Stimulated activated CD4-positive, alpha-beta T cell treated with anti-CD3 and anti-CD28 coated beads, Interleukin-1b, Interleukin-23, amount 100 ng/mL, for 48 hours (primary cell): ENCODE data around the gene ATF7.

Source experiments
- DNase-seq: peaks from one replicate; pipeline ENCODE4 v3.0.0-alpha.2; 2020

The ATF7 gene

DNA sequence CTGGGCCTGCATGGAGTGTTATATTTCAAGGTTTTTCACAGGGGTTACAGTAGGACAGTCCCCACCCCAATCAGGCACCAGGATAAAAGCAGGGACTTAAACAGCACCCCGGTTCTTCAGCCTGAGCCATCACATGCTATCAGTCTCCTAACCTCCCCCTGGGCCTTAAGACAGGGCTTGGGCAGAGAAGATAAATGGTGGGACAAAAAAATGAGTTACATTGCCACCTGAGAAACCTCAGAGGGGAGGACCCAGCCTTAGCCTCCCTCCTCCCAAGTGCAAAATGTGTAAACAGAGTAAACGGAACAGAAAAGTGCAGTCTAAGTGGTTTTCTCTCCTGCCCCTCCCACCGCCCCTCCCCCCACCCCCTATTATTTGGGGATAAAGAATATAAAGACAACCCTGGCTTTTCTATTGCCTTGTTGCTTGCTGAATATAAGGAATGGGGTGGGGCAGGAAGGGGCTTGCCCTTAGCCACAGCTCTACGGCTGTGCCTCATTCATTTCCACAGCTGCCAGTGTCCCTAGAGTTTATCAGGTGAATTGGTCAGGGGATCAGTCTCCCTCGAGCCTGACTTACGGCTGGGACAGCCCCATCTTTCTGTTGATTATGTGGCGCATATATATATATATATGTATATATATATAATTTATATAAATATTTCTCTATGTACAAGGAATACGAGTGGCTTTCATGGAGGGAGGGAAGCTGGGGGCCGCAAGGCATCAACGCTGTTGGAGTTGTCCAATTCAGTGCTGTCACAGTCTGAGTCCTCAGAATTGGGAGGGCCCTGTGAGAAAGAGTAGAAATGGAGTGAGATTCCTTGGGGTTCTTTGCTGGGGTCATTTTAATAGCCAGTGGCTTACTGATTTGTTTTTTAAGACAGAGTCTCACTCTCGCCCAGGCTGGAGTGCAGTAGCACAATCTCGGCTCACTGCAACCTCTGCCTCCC lies 145.4 kb downstream of the ATF7 start:
- no peak for DNase-seq

DNA sequence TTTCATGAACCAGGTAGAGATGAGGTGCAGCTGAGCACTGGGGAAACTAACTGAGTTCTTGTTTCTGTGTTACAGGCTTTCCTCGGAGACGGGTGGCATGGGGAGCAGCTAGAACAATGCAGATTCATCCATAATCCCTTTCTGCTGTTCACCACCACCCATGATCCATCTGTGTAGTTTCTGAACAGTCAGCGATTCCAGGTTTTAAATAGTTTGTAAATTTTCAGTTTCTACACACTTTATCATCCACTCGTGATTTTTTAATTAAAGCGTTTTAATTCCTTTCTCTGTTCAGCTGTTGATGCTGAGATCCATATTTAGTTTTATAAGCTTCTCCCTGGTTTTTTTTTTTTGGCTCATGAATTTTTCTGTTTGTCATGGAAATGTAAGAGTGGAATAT lies 146.9 kb downstream of the ATF7 start:
- no peak for DNase-seq

DNA sequence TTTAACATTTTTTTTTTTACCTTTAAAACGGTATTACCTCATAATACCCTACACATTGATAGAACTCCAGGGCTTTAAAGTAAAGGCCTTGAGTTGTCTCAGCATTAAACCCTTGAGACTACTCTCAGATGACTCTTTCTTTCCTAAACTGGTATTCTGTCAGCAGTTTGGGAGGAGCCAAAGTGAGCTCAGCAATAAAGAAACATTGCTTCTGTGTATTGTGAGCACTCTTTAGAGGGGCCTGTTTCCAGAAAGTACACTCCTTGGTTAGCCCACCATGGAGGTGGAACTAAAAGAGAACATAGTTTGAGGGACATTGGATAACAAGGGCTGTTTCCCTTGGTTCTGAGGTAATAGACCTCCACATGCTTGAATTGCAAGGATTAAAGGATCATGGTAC lies 147.3 kb downstream of the ATF7 start:
- DNase-seq = no peak

DNA sequence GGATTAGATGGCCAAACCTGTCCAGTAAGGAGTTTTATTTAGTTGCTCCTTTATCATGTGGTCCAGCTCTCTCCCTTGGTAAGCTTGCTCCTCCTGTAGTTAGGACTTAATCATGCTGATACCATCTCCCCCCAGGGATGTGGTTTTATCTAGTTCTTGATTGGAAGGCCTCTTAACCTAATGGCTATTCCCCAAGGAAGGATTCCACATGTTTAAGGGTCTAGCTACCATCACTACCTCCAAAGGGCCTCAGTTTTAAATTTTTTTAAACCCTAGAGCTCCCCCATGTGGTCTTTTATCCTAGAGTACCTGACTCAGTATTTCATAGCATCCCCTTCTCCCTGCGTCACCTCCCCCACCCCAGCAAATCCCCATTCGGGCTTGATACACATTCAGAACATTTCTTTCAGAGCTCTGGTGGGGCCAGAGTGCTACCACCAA lies 149.4 kb downstream of the ATF7 start:
- DNase-seq = no peak

DNA sequence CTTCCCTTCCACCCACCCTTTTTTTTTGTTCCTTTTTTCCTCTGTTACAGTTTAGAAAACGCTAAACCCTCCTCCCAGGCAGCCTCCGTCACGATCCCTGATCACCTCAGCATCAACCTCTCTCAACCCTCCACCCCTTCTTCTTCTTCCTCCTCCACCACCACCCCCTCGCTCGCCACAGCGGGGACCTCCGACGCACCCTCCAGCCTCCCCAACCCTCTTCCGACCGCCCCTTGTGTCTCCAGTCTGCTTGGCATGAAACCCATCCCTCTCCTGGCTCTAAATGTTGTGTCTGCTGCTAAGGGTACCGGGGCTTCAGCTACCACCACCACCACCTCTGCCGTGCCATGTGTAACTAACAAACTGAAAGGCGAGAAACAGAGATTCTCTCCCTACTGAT lies 151.4 kb downstream of the ATF7 start:
- DNase-seq = no peak

DNA sequence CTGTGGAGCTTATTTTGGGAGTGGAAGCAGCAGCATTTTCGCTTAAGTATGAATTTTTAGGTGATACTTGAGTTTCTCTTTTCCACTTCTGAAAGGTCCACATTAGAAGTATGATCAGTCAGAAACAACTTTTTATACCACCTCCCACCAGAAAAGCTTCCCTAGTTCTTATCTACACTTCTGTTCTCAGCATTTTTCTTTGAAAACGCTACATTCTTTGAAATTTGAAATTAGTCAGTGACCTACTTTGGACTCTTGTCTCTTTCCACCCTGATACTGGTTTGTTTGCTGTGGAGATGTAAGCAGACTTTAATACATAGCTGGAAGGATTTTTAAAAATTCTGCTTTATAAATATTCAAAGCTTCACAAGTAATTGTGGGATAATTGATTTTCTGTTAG lies 152.1 kb downstream of the ATF7 start:
- DNase-seq = no peak

DNA sequence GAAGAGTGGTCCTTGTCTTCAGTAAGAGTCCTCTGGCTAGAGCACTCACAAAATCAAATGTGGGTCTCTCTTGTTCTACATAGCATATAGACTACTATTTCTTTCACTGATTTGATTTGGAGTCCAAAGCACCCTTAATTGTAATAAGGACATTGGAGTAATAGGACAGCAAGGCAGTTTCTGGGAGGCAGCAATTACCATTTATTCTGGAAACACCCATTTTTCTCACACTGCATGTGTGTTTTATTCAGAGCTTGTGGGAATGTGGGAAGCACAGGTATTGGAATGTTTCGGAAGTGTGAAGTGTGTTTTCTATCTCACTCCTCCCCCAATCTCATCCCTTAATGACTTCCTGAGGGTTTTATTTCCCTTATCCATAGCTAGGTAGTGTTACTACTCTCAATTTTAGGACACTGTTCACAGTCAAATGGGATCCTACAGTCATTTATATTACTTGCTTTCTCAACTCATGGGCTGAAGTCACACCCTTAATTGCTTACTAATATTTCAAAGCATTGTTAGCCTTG lies 154.1 kb downstream of the ATF7 start:
- no peak for DNase-seq

DNA sequence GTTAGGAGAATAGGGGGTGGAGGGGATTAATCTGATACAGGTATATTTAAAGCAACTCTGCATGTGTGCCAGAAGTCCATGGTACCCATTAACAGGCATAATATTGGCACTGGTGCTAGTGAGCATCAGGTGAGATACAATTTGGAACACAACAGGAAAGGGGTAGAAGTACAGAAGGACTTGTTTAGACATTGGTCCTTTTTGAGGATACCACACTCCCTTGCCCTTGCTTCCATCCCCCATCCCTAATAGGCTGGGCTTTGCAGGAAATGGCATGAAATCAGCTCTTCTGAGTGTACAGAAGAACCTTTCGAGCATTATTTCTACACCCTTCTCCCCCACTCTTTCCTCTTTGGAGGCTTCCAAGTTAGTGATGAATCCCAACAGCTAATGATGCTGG lies 157.9 kb downstream of the ATF7 start:
- DNase-seq = no peak

DNA sequence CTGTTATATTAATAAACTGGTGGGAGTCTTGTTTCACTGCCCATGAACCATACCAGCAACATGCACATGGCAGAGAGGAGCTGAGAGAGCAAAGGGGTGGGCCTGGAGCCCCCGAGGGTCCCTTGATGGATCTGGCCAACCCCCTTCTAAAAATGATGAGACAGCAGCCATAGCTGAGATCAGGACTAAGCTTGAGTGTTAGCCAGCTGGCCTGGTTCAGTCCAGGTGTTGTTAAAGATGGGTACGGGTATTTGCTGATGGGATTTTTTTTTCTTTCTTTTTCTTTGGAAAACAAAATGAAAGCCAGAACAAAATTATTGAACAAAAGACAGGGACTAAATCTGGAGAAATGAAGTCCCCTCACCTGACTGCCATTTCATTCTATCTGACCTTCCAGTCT lies 158.3 kb downstream of the ATF7 start:
- no peak for DNase-seq

DNA sequence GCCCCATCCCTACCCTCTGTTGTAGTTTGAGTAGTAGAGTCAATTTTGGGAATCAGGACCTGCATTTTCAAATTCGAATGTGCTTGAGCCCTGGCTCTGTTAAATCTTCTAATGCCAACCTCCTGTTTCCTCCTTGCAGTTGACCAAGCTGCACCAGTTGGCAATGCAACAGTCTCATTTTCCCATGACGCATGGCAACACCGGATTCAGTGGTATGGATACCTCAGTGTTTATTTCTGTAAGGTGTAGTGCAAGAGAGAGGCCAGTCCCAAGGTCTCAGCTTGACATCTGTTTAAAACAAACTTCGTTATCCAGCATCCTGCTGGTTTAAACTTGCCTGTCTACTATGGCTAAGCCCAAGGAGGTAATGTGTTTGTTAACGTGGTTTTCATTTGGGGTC lies 159.1 kb downstream of the ATF7 start:
- DNase-seq = no peak

DNA sequence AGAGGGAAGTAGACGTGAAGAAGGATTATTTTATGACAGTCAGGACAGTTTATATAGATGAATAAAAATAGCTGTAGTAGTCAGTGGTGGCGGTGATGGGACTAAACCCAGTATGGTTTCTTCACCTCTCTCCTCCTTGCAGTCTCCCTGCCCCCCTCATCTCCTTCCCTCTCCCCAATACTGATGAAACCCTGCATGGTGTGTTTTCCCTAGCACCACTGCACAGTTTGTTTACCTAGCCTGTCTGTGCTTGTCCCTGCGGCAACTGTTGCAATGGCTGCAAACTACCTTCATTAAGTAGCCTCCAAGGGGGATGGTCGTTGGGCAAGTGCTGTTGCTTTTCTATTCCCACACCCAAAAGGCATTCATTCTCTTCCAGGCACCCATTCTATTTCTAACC lies 159.5 kb downstream of the ATF7 start:
- no peak for DNase-seq

DNA sequence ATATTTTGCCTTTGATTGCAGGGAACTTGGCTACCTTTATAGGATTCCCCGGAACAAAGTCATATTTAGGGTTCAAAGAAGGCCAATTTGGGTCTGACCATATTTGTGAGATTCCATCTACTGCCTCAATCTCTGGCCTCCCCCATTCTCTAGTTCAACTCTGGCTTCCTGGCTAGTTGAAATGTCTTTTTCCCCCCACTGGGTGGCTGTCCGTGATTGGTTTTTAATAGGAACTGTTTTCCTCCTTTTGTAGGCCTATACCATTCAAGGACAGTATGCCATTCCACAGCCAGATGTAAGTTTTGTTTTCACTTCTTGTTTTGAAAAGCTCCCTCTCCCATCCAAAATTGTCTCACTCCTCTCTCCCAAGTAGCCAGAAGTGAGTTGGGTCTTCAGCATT lies 160.5 kb downstream of the ATF7 start:
- no peak for DNase-seq

DNA sequence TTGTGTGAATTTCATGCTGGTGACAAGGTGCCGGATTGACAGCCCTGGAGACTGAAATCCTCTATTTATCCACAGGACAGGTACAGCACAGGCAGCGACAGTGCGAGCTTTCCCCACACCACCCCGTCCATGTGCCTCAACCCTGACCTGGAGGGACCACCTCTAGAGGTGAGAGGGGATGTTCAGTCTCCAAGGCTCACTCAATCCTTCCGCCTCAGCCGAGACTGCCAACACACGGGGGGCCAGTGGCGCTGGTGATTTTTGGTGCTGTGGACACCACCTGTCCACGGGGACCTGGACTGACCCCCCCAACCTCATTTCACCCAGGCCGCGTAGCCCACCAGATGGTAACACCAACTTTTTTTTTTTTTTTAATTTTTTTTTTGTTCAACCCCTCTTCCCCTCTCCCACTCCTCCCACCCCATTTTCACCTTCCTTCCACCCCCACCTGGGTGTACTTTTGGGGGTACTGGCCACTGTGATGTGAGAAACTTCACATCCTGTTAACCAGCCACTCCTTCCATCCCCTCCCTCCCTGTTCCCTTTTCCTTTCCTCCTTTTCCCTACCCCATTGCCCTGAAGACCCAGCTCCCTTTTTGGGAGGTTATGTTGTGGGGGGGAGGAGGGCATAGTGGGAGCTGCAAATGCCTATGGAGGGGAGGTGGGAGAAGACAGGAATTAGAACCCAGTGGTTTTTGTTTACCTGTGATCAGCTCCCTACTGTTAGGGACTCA lies 161.3 kb downstream of the ATF7 start:
- DNase-seq = no peak

DNA sequence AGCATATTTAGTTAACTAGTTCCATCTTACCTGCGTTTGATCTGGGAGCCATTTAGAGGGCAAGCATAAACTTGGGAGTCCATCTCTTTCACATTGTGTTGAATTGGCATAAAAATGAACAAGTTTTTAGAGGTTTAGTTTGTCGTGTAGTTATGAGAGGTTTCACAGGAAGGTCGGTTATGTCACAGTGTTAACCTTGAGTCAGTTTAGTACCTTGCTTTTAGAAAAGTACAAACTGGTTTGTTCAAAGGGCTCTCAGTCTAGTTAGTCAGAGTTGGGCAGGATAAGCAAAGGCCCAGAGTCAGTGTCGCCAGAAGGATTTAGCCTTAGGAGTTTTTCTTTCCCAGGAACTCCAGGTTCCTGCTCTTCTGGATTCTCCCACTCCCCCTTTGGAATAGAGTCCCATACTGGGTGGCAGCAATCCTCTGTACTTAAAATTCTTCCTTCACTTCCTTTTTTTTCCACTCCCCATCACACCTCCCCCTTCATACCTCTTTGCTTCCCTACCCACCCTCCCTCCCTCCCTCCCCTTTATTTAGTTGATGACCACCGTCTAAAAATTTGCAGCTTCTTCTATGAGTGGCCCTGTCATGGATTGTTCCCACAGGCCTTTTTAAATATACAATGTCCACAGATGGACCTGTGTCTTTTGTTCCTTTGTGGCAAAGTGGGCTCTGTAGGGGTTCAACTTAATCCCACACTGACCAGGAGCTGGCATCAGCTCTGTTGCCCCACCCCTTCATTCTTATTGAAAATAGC lies 162.2 kb downstream of the ATF7 start:
- DNase-seq = no peak

DNA sequence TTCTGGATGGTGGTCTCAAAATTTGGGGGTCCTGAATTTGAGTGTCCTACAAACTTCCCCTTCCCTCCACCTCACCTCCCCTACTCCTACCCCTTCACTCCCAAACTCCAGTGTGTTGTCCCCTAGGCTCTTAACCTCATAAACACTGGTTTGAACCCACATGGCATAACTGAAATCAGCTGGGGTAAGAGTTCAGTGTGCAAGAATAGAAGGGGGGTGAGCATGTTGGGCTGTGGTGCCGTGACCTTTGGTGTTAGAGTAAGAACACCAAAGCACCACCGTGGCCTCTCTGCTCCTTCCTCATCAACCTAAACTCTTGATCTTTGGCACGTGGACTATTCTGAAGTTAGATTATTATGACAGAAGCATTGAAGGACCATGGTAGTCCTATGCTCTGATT lies 163.2 kb downstream of the ATF7 start:
- no peak for DNase-seq

DNA sequence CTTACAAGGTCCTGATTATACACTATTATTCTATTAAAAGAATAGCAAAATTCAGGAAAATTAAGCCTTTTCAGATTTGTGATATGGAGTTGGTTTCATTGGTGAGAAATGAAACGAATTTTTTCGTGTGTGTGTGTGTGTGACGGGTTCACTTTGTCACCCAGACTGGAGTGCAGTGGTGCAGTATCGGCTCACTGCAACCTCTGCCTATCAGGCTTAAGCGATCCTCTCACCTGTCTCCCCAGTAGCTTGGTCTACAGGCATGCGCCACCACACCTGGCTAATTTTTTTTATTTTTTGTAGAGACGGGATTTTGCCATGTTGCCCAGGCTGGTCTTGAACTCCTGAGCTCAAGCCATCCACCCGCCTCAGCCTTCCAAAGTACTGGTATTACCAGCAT lies 164.6 kb downstream of the ATF7 start:
- no peak for DNase-seq

DNA sequence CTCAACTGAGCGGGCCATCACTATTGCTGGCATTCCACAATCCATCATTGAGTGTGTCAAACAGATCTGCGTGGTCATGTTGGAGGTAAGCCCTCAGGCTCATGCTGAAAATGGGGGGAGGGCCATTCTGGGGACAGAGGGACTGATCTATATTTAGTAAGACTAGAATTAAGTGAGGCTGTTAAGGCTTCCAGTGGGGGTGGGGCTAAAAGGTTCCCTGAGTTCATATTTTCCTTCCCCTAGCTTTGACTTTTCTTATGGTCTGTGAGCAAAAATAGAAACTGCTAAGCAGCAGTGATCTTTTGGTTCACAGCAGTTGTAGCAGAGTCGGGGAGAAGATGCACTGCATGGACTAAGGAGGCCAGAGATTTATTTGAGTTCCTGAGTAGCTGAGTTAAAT lies 165.1 kb downstream of the ATF7 start:
- no peak for DNase-seq

DNA sequence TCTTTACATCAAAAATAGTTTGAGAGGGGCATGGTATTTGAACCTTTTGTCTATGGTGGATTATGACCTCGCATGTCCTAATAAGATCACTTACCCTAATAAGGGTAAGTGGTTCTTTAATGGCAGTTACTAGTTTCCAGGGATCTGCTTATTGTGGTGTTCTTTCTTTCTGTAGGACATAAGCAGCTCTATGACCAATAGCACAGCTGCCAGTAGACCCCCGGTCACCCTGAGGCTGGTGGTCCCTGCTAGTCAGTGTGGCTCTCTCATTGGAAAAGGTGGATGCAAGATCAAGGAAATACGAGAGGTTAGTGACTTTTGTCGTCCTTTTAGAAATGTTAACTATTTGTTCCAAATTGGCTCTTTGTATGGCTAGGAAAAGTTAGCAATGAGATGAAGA lies 167.1 kb downstream of the ATF7 start:
- DNase-seq = no peak
